GM18505 (cell line): Measurements from ENCODE around the gene ZNF177.

Experiments
- ATAC-seq: cut with Tn5 transposase; IDR thresholded peaks from one replicate; pipeline ENCODE4 v1.9.1; 2021; ENCODE audit not compliant: unreplicated experiment
- POLR2A ChIP-seq: IDR thresholded peaks from 4 replicates; pipeline ENCODE4 v1.6.1; 2011; ENCODE audit warnings: borderline replicate concordance; ENCODE audit not compliant: insufficient read depth, insufficient read length; ENCODE audit errors: extremely low read depth

Gene ZNF177

GRCh38 chr19:9353011-9353410 is 9.8 kb upstream of the ZNF177 start:
- no peak for TF ChIP-seq POLR2A
- no peak for ATAC-seq

DNA sequence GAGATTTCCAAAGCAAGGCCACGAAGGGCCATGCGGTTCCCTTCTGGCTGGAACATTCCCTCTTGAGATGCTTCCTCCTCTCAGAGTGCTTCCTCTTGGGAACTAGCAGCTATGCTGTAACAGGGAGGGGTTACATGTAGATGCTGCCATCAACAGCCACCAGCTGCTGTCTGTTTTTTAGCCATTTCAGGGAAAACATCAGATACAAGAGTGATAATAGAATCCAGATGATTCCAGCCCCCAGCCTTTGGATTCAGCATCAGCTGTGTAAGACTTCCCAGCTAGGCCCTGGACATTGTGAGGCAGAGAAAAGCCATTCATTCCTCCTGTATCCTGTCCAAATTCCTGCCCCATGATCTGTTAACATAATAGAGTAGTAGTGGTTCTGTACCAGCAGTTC is 8.2 kb upstream of the ZNF177 start:
- no peak for ATAC-seq
- TF ChIP-seq POLR2A = no peak

GRCh38 chr19:9370738-9371619 is 8.2 kb downstream of the ZNF177 start:
- no peak for ATAC-seq
- TF ChIP-seq POLR2A = no peak

GRCh38 chr19:9381361-9381785 is 18.6 kb downstream of the ZNF177 start:
- no peak for ATAC-seq
- TF ChIP-seq POLR2A = no peak

DNA sequence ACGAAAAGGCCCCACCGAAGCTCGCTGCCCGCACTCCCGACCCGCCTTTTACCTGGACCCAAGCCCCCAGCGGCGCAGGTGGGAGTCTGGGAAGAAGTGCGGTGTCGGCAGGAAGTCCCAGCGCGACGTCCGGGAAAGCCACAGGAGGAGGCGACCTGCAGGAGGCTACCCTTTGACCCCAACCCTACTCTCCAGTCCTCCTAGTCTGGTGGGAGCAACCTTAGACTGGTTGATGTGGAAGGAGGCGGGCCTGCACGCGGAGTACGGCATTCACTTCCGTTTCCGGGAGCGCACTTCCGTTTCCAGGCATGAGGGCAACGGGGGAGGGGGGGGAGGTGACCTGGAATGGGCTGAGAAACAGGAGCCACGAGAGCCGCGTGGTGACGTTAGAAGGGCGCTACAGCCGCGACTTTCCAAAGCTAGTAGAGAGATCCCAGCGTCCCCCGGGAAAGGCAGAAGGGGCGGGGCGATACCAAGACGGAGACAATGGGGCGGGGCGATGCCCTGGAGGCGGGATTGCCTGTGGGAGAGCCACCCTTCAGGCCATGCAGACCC is 44.1 kb downstream of the ZNF177 start:
- no peak for ATAC-seq
- TF ChIP-seq POLR2A = no peak

GRCh38 chr19:9407827-9408226 is 45.0 kb downstream of the ZNF177 start:
- TF ChIP-seq POLR2A = no peak
- ATAC-seq = no peak

GRCh38 chr19:9413240-9413954 is 50.6 kb downstream of the ZNF177 start:
- TF ChIP-seq POLR2A = no peak
- ATAC-seq = no peak

- no peak for ATAC-seq
- TF ChIP-seq POLR2A = no peak
Measured at GRCh38 chr19:9427941-9428340, 65.1 kb downstream of the ZNF177 start.

GRCh38 chr19:9430444-9430843 is 67.6 kb downstream of the ZNF177 start:
- no peak for TF ChIP-seq POLR2A
- no peak for ATAC-seq

- no peak for TF ChIP-seq POLR2A
- ATAC-seq = no peak
Measured at GRCh38 chr19:9431475-9431874, 68.7 kb downstream of the ZNF177 start.
